Activated CD8-positive, alpha-beta memory T cell treated with anti-CD3 and anti-CD28 coated beads, Interleukin-2, amount 10 ng/mL, durations not matched to agents 7 days and 5 days (primary cell): ENCODE data around the gene ATXN10. TPM values are rescaled to one million over a fixed set of nuclear protein-coding genes. Genes with fewer than 3 reads are reported as not detected.

ENCODE experiments used
- ATAC-seq: fragments of 150-1000 bp; cut with Tn5 transposase; one replicate; pipeline ENCODE4 v1.10.0; 2021; ENCODE audit warnings: moderate library complexity
- CTCF ChIA-PET: fragments of 350-600 bp; sonication (Branson Sonifier 250); formaldehyde crosslinking; loops from one replicate; lab custom pipeline; 2021; ENCODE audit warnings: antibody characterized with exemption; lab: Charles Lee
- DNase-seq: peaks from one replicate; pipeline ENCODE4 v3.0.0-alpha.2; 2020
- H3K27ac Mint-ChIP-seq: one replicate; pipeline ENCODE4 v1.8.0; 2021; ENCODE audit warnings: mild to moderate bottlenecking, mixed read lengths
- H3K27me3 Mint-ChIP-seq: one replicate; pipeline ENCODE4 v1.8.0; 2021; ENCODE audit warnings: mixed read lengths
- H3K36me3 Mint-ChIP-seq: one replicate; pipeline ENCODE4 v1.8.0; 2021; ENCODE audit warnings: mild to moderate bottlenecking, mixed read lengths
- H3K4me1 Mint-ChIP-seq: one replicate; pipeline ENCODE4 v1.8.0; 2021; ENCODE audit warnings: mixed read lengths
- H3K4me3 Mint-ChIP-seq: one replicate; pipeline ENCODE4 v1.8.0; 2021; ENCODE audit warnings: mild to moderate bottlenecking, moderate library complexity, mixed read lengths
- H3K9me3 Mint-ChIP-seq: one replicate; pipeline ENCODE4 v1.8.0; 2022; ENCODE audit warnings: low read depth, mixed read lengths
- total RNA-seq, 2 experiments: library from RNA; stranded (reverse); gene quantifications; one replicate each; pipeline ENCODE4 v1.2.3, GENCODE V29; 2021

Gene ATXN10
- total RNA-seq, 2 experiments from 2014 or later = 93.6 to 112 TPM

DNA sequence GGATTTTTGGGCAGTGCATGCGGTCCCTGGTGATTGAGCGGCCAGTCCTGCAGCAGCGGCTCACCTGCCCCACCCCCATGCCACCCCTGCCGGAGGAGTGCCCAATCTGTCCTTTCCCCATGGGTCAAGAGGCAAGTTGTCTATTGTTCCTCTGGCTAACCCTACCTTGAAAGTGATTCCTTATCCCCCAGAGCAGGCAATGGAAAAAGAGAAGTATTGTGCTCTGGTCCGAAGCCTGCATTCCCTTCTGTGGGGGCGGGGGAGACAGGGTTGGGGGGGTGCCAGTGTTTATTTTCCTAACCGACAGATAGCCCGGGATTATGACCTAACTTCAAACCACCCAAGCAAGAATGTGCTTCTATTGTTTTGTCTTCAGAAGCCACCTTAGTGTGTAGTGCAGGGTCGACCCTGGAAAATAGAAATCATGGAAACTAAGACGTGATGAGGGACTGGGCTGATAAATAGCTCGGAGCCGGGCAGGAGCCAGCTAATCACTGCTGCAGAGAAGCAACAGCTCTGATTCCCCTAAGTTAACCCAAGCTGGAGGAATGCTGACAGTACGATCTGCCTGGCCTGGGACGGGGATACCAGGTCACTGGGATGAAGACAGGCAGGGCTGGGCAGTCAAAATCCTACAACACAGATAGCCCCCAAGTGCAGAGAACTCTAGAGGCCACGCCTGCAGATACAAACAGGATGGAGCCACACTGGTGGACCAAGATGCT, 38.7 kb upstream of the ATXN10 start:
- peaks cover 74% of the 10 kb centered on the region for H3K27me3 Mint-ChIP-seq
- DNase-seq (no peak), ATAC-seq (no peak)
- no peak overlapping the region for H3K4me3 Mint-ChIP-seq
- no peaks in the 10 kb centered on the region for H3K9me3 Mint-ChIP-seq
- CTCF ChIA-PET = interaction anchor here (0.6 kb wide), 1 partner anchor 520 kb away, joined by 3 read pairs; no protein-coding TSS in a partner anchor
- H3K4me1 Mint-ChIP-seq = peaks cover 9% of the 10 kb centered on the region
- no peak overlapping the region for H3K27ac Mint-ChIP-seq
- H3K36me3 Mint-ChIP-seq = no peaks in the 10 kb centered on the region

DNA sequence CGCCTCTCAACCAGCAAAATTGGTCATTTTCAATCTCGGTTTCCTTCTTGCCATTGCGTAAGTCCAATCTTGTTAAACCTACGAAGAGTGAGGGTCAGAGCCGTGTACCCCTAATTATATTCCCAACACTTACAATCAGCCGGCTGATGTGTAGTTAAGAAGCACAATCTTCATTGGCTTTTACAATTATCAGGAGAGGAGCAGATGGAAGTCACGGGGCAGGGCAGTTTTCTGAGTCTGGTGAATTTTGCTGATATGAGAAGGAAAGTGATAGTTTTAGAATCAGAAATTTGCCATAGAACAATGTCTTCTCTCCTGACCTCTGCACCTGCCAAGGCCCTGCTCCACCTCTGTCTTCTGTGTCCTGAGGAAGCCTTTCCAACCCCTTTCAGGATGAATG, 35.0 kb upstream of the ATXN10 start:
- H3K27ac Mint-ChIP-seq = no peak overlapping the region
- CTCF ChIA-PET = interaction anchor here (0.8 to 2.6 kb wide), 3 partner anchors 8 to 369 kb away, joined by 3 to 8 read pairs (median 5); no protein-coding TSS in a partner anchor
- H3K4me3 Mint-ChIP-seq = no peak overlapping the region
- peaks cover 76% of the 10 kb centered on the region for H3K27me3 Mint-ChIP-seq
- no peak for DNase-seq
- ATAC-seq = no peak
- H3K4me1 Mint-ChIP-seq = peaks cover 31% of the 10 kb centered on the region
- no peaks in the 10 kb centered on the region for H3K36me3 Mint-ChIP-seq
- no peaks in the 10 kb centered on the region for H3K9me3 Mint-ChIP-seq

DNA sequence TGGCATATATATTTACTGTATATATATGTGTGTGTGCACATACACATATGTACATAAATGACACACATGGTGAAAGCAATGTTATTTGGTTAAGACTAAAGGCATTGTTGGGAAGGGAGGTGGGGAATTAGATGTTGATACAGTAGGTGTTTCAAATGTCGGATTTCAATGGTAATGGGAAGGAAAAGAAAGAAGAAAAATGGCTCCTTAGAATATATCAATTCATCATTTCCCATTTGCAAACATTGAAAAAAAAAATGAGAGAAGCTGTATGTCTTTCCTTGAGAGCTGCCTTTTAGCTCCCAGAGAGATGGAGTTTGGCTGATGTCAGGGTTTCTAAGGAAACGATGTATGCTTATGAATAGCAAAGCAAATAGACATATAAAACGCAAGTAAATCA, 33.4 kb upstream of the ATXN10 start:
- Mint-ChIP-seq H3K27ac (no peak overlapping the region), H3K27me3 (peaks cover 73% of the 10 kb centered on the region), H3K4me1 (peaks cover 43% of the 10 kb centered on the region), H3K36me3 (no peaks in the 10 kb centered on the region), H3K4me3 (no peak overlapping the region), H3K9me3 (no peaks in the 10 kb centered on the region)
- DNase-seq = no peak
- CTCF ChIA-PET = interaction anchor here (0.8 to 2.2 kb wide), 4 partner anchors 9 to 368 kb away, joined by 3 to 5 read pairs (median 4); no protein-coding TSS in a partner anchor
- ATAC-seq = no peak

DNA sequence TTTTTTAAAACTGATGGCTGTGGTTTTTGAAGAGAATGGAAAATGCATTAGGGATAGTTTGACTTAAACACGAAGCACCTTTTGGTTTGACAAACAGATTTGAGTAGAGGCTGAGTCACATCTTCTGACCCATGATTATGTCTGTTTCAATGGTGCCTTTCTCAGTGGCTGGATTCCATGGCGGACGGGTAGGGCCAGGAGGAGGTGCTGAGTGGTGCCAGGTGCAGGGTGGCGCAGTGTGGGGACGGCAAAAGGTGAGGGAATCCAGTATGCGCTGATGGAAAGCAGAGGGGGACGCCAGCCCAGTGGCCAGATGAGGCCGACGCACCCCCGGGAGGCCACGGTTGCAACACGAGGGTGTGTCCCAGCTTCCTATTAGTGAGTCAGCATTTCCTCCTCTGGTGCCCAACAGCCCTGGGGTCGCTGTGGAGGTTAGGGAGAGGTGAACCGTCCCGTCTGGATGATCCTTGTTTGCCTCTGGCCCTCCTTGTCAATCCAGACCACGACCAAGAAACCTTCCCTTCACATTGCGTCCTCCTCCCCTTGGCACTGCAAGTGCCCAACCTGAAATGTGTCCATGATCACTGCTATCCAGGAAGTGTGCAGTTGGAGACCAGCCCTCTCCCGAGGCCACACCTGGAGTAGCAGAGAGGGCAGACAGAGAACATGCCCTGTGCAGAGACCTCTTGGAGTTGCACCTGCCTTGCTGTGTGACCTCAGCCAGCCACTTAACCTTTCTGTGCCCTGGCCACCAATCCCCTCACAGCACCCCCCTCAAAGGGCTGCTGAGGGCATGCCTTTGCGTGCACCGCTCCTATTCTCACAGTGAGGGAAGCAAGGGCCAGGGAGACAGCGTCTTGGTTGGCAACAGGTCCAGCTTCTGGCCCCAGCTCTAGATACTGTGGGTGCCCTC, 32.5 kb upstream of the ATXN10 start:
- ATAC-seq = peak; percentile 59
- Mint-ChIP-seq H3K36me3 (no peaks in the 10 kb centered on the region), H3K27me3 (peaks cover 67% of the 10 kb centered on the region)

DNA sequence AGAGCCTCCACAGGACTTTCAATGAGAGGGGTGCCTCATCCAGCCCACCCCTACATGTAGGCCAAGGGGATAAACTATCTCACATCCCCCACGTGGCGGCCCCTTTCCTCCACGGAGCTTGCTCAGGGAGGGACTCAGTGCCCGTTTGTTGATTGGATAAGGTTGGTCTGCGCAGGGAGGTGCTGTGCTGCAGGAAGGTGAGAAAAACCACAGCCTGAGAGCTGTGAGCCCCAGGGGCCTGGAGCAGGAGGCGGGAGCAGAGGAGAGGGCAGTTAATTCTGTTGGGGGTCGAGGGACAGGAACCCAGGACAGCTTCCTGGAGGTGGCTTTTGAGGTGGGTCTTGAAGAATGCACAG, 31.9 kb upstream of the ATXN10 start:
- DNase-seq = peak; percentile 47
- peak; percentile 55 for ATAC-seq
- Mint-ChIP-seq H3K9me3 (no peaks in the 10 kb centered on the region), H3K36me3 (no peaks in the 10 kb centered on the region), H3K4me3 (no peak overlapping the region), H3K27me3 (peaks cover 65% of the 10 kb centered on the region), H3K4me1 (peaks cover 48% of the 10 kb centered on the region), H3K27ac (peak overlapping the region; percentile 86)
- CTCF ChIA-PET = interaction anchor here (1.5 kb wide), 1 partner anchor 10 kb away, joined by 4 read pairs; no protein-coding TSS in a partner anchor

More for the DNA sequence above, 32.5 kb upstream of the ATXN10 start:
- H3K27ac Mint-ChIP-seq = peak overlapping the region; percentile 86
- H3K9me3 Mint-ChIP-seq = no peaks in the 10 kb centered on the region
- peaks cover 45% of the 10 kb centered on the region for H3K4me1 Mint-ChIP-seq
- no peak overlapping the region for H3K4me3 Mint-ChIP-seq
- no peak for DNase-seq
- CTCF ChIA-PET = interaction anchor here (0.8 to 2.2 kb wide), 5 partner anchors 9 to 367 kb away, joined by 3 to 5 read pairs (median 4); no protein-coding TSS in a partner anchor

DNA sequence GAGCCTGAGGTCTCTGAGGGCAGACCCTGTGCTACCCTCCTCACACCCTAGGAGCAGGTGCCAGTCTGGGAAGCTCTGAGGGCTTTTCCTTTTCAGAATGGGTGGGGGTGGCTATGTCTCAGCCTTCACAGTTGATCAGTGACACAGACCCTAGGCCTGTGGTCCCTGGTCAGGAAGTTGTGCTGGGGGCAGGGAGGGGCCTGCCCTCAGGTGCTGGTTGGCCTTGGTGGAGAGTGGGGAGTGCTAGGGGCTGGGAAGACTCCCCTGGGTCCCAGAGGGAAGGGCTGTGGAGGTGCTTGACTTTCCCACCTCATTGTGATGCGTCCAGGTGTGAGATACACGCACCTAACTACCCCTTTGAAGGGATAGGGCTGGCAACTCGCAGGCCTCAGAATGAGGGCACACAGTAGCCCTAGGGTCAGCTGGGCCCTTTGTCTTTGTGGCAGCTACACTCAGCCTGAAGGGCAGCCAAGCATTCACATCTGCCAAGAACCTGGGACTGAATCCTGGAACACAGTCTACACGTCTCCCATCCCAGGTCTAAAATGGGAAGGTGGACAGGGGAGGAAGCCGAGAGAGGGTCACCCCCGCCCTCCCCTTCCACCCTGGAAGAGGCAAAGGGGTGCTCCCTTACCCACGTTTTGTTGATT, 31.2 kb upstream of the ATXN10 start:
- H3K27me3 Mint-ChIP-seq = peaks cover 66% of the 10 kb centered on the region
- peak overlapping the region; percentile 86 for H3K27ac Mint-ChIP-seq
- DNase-seq (peak; percentile 44), ATAC-seq (peak; percentile 14)
- H3K4me3 Mint-ChIP-seq = no peak overlapping the region
- H3K36me3 Mint-ChIP-seq = no peaks in the 10 kb centered on the region
- H3K9me3 Mint-ChIP-seq = no peaks in the 10 kb centered on the region
- peaks cover 55% of the 10 kb centered on the region for H3K4me1 Mint-ChIP-seq
- CTCF ChIA-PET = interaction anchor here (1.5 kb wide), 1 partner anchor 11 kb away, joined by 4 read pairs; no protein-coding TSS in a partner anchor

DNA sequence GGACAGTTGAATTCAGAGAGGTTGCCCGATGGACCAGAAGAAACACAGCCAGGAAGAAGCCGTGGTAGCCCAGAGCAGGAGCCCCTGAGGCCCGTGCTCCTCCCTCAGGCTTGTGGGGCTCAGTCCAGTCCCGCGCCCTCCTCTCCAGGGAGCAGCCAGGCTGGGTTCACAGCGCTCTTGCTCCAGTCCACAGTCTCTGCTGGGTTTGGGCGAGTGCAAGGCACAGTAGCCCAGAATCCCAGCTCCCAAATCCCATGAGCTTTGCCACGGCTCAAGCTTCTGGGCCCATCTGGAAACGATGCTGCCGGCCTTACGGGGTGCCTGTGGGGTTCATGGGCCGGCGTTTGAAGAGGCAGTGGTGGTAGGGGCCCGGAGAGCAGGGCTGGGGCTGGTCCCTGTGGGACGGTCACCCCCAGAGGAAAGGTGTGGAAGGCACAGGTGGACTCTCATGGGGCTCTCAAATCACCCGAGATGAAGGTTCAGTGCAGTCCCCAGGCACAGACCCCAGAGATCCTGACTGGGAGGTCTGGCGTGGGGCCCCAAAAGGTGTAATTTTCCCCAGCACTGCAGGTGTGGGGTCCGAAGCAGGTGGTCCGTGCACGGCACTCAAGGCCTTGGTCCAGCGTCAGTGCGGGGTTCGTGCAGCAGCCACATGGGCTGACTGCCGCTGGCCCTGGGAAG, 30.6 kb upstream of the ATXN10 start:
- no peaks in the 10 kb centered on the region for H3K9me3 Mint-ChIP-seq
- H3K27me3 Mint-ChIP-seq = peaks cover 60% of the 10 kb centered on the region
- CTCF ChIA-PET = no interaction called here
- H3K4me3 Mint-ChIP-seq = no peak overlapping the region
- H3K4me1 Mint-ChIP-seq = peaks cover 59% of the 10 kb centered on the region
- no peak for ATAC-seq
- no peak overlapping the region for H3K27ac Mint-ChIP-seq
- DNase-seq = peak; percentile 29
- no peaks in the 10 kb centered on the region for H3K36me3 Mint-ChIP-seq

DNA sequence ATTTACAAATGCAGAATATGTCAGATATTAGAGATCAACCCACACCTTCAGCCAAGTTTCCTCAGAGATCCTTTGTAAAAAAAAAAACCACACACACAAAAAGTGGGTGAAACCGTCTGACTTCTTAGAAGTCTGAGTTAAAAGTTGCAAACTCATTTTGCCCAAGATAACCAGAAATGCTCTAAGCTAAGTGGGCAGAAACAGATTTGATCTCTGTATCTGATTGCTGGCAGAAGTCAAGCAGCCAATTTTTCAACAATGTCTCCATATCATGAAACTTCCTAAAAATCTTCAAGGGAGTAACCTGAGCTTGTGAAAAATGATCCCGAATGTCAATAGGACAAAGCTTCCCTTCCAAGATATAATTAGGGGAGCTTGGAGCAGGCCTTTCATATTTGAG, 28.6 kb upstream of the ATXN10 start:
- H3K27me3 Mint-ChIP-seq = peaks cover 49% of the 10 kb centered on the region
- H3K4me3 Mint-ChIP-seq = no peak overlapping the region
- peak; percentile 8 for DNase-seq
- no peak for ATAC-seq
- H3K9me3 Mint-ChIP-seq = no peaks in the 10 kb centered on the region
- CTCF ChIA-PET = interaction anchor here (1.0 to 1.4 kb wide), 2 partner anchors 60 to 221 kb away, joined by 3 to 5 read pairs; no protein-coding TSS in a partner anchor
- H3K4me1 Mint-ChIP-seq = peaks cover 65% of the 10 kb centered on the region
- no peak overlapping the region for H3K27ac Mint-ChIP-seq
- H3K36me3 Mint-ChIP-seq = no peaks in the 10 kb centered on the region

DNA sequence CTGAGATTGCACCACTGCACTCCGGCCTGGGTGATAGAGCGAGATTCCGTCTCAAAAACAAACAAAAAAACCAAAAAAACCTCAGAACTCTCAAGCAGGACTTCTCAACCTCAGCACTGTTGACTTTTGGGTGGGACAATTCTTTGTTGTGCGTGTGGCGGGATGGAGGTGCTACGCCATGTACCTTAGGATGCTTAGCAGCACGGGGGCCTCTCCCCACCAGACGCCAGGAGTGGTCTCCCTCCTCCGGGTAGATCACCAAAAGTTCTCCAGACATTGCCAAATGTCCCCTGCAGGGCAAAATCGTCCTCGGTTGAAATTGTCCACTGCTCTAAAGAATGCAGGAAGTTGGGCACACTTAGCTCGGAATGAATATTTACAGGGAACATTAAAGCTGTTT, 26.9 kb upstream of the ATXN10 start:
- Mint-ChIP-seq H3K27ac (no peak overlapping the region), H3K4me3 (no peak overlapping the region), H3K27me3 (peaks cover 42% of the 10 kb centered on the region), H3K9me3 (no peaks in the 10 kb centered on the region), H3K36me3 (no peaks in the 10 kb centered on the region), H3K4me1 (peaks cover 56% of the 10 kb centered on the region)
- DNase-seq = peak; percentile 14
- ATAC-seq = no peak
- CTCF ChIA-PET = interaction anchor here (0.6 to 2.3 kb wide), 12 partner anchors 9 to 218 kb away, joined by 3 to 18 read pairs (median 4); no protein-coding TSS in a partner anchor

DNA sequence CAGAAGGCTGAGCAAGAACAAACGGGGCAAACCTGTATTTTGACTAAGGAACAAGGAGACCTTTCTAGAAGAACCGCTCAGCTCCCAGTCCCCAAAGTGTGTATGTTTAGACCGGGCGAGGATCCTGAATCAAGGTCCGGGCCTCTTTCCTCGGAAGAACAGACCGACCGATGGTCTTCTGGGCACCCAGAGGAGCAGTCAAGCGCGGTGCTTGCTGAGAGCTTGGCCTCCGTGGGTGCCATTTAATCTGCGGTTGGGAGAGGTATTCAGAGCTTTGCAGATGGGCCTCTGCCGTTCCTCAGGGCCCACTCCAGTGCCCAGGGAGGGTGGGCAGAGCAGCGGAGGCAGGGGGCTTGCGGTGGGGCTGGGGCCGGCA, 26.5 kb upstream of the ATXN10 start:
- Mint-ChIP-seq H3K27me3 (peaks cover 43% of the 10 kb centered on the region), H3K36me3 (no peaks in the 10 kb centered on the region), H3K4me1 (peaks cover 51% of the 10 kb centered on the region), H3K9me3 (no peaks in the 10 kb centered on the region), H3K27ac (no peak overlapping the region), H3K4me3 (no peak overlapping the region)
- CTCF ChIA-PET = interaction anchor here (0.6 to 2.3 kb wide), 13 partner anchors 9 to 218 kb away, joined by 3 to 18 read pairs (median 3); no protein-coding TSS in a partner anchor
- DNase-seq (peak; percentile 19), ATAC-seq (no peak)

DNA sequence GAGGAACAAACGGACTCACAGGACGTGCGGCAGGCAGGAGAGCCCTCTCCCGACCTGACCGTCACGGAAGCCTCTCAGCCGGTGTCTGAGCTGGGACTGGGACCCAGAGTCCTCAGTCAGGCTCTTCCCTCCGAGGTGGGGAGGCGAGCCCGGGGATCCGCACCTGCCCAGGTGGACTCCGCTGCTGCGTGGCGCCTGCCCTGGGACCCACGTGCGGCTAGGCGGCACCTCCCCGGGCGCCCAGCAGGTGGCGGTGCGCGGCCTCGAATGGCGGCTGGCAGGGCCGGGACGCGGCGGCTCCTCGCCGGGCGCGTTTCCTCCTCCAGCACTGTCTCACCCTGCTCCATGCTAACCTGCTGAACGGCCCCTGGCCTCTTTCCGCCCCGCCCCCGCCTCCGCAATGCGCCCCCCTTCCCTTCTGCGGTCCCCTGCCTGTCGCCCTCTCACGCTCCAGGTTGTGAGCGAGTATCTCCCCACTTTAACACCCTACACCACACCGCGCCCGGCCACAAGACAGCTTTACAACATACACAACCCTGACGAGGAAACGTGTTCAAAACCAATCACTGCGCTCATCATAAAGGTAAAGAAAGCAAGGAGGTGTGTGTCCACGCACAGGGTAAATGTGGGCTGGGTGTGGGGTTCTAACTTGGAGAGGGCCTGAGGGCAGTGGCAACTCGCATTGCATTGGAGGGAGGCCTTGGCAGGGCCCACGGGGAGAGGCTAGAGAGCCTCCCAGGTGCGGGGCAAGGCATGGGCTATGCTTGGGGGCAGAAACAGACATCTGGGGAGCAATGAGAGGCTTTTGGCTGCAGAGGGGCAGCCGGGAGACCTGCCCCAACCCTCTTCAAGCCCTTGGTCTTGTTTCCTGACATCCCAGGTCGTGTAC, 25.9 kb upstream of the ATXN10 start:
- Mint-ChIP-seq H3K4me1 (peaks cover 45% of the 10 kb centered on the region), H3K27ac (peak overlapping the region; percentile 4), H3K36me3 (no peaks in the 10 kb centered on the region), H3K4me3 (peak overlapping the region; percentile 18), H3K9me3 (no peaks in the 10 kb centered on the region), H3K27me3 (peaks cover 41% of the 10 kb centered on the region)
- peak; percentile 81 for DNase-seq
- ATAC-seq = peak; percentile 94
- CTCF ChIA-PET = interaction anchor here (0.6 to 2.3 kb wide), 11 partner anchors 10 to 217 kb away, joined by 3 to 18 read pairs (median 4); no protein-coding TSS in a partner anchor
